GM12872 (cell line): ENCODE data around the gene VSX2.

ENCODE experiments used
- TF ChIP-seq, protein P1 (sequence below): IDR thresholded peaks from 3 replicates; pipeline ENCODE4 v1.5.1; 2011; ENCODE audit warnings: low read depth, mild to moderate bottlenecking, low read length, moderate library complexity; ENCODE audit not compliant: insufficient read depth

The VSX2 gene

GRCh38 chr14:74262076-74262475 lies 22.8 kb downstream of the VSX2 start:
- TF ChIP-seq, protein P1, sequence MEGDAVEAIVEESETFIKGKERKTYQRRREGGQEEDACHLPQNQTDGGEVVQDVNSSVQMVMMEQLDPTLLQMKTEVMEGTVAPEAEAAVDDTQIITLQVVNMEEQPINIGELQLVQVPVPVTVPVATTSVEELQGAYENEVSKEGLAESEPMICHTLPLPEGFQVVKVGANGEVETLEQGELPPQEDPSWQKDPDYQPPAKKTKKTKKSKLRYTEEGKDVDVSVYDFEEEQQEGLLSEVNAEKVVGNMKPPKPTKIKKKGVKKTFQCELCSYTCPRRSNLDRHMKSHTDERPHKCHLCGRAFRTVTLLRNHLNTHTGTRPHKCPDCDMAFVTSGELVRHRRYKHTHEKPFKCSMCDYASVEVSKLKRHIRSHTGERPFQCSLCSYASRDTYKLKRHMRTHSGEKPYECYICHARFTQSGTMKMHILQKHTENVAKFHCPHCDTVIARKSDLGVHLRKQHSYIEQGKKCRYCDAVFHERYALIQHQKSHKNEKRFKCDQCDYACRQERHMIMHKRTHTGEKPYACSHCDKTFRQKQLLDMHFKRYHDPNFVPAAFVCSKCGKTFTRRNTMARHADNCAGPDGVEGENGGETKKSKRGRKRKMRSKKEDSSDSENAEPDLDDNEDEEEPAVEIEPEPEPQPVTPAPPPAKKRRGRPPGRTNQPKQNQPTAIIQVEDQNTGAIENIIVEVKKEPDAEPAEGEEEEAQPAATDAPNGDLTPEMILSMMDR = no peak

DNA sequence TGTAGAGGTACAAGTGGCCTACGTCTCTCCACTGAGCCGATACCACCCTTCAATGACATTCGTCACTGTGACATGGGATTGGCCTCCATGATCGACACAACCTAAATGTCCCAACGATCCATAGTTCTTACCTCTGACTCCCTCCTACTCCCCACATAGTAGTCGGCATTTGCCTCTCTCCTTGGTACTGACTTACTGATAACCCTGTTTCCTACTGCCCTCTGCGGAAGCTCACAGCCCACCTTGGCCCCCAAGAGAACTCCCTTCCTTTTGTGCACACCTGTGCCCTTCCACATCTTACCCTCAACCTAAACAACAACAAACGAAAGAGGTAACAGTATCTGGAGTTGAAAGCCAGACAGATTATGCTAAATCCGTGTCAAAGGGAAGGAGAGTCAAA lies 23.9 kb downstream of the VSX2 start:
- TF ChIP-seq, protein P1 = no peak

DNA sequence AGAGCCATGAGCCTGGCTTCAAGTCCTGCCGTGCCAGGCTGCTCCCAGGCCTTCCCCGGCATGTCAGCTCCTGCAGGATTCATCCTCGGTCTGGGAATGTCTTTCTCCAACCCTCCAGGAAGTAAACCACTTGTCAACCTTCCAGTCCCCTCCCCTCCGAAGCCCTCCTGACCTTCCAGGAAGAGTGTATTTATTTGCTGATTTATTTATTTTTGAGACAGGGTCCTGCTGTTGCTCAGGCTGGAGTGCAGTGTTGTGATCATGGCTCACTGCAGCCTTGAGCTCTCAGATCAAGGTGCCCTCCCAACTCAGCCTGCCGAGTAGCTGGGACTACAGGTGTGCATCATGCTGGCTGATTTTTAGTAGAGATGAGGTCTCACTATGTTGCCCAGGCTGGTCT lies 24.7 kb downstream of the VSX2 start:
- TF ChIP-seq, protein P1 = no peak

DNA sequence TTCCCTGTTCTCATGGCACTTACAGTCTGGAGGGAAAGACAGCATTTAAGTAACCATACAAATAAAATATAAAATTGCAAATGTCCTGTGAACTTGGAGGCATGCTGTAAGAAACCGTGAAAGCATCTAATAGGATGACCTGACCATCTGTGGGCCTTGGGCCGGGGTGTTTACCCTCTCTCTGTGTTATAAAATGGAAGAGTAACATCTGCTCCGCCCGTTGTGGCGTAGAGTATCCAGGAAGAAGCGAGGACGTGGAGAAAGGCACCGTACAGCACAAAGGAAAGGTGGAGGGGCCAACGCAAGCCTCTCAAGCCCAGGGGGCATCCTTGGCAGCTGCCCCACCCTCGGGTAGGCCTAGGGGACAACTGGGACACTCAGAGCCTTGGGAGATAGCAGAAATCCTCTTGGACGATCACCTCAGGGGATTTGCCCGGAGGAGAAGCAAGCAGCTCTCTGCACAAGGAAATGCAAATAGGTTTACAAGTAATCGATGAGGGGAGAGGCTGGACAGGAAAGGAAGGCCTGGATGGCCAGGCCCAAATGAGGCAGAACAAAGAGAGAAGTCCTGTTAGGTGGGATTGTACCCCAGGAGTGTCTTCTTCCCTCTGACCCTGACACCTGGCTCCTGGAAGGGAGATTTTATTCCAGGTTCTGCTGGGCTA lies 26.2 kb downstream of the VSX2 start:
- TF ChIP-seq, protein P1 = no peak

DNA sequence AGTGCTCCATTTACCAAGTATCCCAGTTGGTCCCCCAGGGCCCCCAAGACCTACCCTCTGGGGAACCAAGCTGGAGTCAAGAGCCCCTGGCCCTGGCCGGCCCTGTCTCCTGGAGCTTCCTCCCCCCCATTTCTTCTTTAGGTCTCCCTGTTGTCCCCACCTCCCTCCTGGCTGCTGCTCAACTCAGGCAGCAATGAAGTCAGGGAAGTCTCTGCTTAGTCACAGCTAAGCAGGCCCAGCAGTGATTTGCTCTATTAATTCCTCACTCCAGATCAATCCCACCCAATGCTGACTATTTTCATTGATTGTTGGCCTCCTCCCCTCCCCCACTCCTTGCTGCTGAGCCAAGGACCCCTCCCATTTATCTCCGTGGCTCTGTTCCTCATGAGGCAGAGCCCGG lies 28.3 kb downstream of the VSX2 start:
- TF ChIP-seq, protein P1 = no peak

- TF ChIP-seq, protein P1 = no peak
These were observed 32.1 kb downstream of the VSX2 start for GRCh38 chr14:74271365-74271764.

DNA sequence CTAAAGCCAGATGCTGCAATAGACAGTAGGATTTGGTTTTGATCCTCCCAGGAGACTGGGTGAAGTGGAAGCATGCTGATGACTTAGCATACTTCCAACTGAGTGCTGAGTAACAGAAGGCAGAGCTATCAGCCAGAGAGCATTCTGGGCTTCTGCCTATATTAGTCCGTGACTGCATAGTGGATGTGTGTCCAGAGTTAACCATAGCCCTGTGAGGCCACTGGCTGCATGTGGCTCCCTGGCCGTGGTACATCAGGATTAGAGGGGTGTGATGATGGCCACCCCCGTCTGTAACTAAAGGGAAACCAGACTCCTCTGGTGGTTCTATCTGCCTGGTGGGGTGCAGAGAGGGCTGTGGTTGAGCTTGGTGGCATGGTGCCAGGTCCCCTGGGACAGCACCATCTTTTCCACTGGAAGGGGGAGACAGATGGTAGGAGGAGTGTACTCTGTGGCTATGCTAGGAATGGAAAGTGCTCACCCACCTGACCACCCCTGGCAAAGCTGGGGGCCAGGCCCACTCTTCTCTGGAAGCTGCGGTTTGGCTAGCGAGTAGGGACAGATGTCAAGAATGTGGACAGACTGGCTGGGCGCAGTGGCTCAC lies 36.1 kb downstream of the VSX2 start:
- TF ChIP-seq, protein P1 = no peak
